HL-60/S4 treated with phorbol 12-myristate 13-acetate at 8.2 ng/mL for 4 days and 3 days (cell line): ENCODE measurements around the gene CDK5RAP2.

ENCODE experiments used
- in situ Hi-C: fragments of 300-500 bp; cut with MboI; formaldehyde crosslinking; loops from 2 replicates; pipeline ENCODE4 v1.15.0; 2022; ENCODE audit warnings: low sequenced_read_pairs

CDK5RAP2 gene

DNA sequence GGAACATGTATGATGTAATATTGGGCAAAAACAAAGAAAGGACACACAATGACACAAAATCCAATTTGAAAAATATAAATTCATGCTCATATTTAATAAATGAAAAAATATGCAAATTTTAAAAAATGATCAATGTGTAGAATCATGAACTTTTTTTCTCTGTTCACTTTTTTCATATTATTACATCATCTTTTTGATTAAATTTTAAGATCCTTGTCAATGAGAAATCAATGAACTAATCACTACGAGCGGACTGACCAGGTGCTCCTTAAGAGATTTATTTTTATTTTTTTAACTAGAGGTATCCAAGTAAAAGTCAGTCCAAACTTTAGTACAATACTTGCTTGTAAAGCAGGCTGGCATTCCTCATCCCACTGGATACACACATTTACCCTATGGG lies 174.1 kb downstream of the CDK5RAP2 start:
- in situ Hi-C loops: no loop called here

DNA sequence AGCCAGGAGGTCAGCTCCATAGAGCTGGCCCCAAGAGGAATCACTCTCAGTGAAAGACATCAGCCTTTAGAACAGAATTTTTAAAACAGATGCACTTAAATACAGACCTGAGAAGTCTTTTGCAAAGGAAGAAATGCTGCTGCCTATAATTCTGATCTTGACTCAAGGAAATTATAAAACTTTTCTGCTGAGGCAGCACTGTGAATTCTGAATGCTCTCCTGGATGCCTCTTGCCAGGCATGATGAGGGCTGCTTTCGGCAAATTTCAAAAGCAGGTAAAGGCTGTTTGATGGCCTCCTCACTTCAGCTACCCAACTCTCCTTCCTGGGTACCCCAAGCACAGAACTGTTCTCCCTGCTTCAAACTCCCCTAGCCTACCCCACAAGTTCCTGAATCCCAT lies 174.8 kb downstream of the CDK5RAP2 start:
- in situ Hi-C loops: no loop called here

DNA sequence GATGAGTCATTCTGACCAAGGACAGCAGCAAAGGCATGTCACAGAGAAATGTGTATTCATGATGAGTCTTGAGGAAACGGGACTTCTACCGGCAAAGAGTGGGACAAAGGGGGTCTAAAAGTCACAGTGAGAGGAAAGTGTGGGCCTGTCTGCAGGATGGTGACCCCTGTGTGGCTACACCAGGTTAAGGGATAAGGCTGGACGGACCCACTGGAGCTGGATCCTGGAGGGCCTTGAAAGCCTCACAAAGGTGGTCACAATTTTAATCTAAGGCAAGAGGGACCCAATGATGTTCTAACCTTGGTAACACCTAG lies 176.5 kb downstream of the CDK5RAP2 start:
- in situ Hi-C loops: no loop called here

DNA sequence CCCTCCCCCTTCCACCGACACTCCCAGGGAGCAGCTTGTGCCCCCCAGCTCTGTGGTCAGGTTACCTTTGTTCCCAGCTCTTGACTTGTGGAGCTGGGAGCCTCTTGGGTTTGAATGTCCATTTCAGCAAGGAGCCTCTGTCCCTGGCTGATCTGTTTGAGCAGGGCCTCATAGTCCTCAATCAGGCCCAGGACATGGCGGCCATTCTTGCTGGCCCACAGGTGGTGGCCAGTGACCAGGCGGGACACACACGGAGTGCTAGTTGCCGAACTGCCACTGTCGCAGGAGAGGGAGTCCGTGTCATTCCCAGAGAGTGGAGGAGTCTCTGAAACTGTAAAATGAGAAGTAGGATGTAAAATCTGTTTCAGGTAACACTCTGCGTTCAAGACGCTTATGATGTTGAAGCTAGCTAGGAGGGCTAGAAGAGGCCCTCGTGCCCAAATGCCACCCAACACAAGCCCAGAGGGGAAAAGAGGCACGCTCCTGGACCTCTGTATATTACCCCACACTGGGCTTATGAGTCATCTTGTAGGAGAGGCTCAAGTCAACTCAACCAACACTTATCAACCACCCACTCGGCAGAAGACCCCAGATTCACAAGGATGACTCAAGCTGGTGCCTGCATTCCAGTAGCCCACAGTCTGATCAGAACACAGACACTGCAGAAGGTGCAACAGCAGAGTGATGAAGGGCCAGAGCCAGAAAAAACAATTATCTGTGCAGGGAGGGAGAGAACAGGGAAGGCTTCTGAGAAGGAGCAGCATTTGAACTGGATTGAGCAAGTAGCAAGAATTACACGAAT lies 177.0 kb downstream of the CDK5RAP2 start:
- in situ Hi-C loops: no loop called here

DNA sequence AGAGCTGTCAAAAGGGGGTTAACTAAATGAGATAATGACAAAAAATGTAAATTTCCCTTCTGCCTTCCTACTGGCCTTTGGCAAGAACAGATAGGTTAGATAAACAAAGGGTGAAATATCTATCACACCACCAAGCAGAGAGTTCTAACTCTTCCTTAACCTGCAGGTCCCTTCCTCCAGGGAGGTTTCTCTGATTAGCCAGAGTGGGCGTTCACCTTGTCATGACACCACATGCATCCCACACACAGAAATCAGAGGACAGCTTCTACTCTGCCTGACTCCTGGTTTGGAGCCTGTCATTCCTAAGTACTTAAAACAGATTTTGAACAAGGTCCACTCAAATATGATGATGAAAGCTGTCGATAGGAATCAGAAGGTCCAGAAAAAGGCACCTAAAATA lies 180.0 kb downstream of the CDK5RAP2 start:
- in situ Hi-C loops: no loop called here

DNA sequence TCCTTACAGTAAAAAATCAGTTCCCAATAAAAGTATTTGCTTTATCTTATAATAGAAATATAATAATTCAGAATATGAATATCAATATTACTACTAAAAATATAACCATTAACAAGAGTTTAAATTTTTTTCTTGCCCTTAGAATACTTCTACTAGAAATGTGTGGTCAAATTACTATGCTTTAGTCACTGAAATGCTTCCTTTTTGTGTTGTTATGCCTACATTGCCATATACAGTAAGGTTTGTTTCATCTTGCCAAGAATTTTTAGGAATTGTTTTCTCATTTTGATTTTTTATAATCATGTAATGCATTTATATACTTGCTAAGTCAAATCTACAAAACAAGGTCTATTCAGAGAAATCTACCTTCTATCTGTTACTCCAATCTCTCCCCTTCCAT lies 181.7 kb downstream of the CDK5RAP2 start:
- in situ Hi-C loops: no loop called here

DNA sequence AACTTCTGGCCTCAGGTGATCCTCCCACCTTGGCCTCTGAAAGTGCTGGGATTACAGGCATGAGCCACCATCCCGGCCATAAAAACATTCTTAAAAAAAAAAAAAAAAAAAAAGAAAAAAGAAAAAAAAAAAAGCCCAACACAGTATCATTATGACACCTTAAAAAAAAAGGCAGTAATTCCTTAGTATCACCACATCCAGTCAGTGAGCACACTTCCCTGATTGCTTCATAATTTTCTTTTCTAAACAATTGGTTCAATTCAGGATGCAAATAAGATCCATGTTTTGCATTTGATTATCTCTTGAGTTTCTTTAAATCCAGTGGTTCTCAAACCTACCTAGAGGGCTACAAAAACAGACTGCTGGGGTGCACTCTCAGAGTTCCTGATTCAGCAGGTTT lies 182.5 kb downstream of the CDK5RAP2 start:
- in situ Hi-C loops: no loop called here

DNA sequence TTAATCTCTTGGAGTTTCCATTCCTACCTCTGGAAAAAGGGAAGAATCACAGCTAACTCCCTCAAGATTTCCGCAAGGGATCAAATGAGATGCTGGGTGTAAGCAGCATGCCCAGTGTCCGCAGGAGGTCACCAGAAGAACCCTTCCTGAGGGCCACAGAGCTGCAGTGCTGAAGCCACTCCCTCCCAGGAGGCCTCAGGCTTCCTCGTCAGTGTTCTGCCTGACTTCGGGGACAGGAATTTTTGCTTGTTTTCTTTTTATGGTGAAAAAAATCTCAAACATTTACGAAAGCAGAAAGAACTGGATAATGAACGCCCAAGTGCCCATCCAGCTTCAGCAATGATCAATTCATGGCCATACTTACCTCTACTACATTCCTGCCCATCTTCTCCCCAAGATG lies 183.0 kb downstream of the CDK5RAP2 start:
- in situ Hi-C loops: no loop called here

DNA sequence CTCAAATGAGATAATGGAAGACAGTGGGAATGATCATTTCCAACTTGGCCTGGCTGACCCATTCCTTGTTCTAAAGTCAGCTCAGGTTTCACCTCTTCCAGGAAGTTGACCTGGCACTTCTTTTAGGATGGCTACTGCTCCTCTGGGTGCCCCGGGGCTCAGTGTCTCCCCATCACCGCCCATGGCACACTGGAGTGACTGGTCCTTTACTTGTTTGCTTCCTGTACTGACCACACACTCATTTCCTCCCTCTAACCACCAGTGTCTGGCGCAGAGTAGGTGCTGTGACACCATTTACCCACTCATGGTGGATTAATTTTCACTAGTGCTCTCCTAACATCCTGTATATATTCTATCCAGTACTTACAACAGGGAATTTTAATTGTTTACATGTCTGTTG lies 183.5 kb downstream of the CDK5RAP2 start:
- in situ Hi-C loops: no loop called here

DNA sequence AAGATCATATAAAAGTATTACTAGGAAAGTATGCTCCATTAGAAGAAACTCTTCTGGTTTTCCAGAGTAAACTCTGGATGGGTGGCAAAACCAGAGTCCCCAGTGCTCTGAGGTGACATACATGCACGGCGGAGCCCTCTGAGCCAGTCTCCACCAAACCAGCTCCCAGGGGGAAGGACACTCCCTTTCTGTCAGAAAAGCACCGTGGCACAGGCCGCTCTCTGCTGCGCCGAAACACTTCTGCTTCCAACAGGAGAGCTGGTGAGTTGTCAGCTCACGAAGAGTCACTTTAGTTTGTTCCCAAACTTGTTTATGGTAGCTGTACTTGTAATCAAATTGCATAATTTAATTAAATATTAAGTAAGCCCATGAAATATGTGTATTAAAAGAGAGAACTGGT lies 184.6 kb downstream of the CDK5RAP2 start:
- in situ Hi-C loops: no loop called here

DNA sequence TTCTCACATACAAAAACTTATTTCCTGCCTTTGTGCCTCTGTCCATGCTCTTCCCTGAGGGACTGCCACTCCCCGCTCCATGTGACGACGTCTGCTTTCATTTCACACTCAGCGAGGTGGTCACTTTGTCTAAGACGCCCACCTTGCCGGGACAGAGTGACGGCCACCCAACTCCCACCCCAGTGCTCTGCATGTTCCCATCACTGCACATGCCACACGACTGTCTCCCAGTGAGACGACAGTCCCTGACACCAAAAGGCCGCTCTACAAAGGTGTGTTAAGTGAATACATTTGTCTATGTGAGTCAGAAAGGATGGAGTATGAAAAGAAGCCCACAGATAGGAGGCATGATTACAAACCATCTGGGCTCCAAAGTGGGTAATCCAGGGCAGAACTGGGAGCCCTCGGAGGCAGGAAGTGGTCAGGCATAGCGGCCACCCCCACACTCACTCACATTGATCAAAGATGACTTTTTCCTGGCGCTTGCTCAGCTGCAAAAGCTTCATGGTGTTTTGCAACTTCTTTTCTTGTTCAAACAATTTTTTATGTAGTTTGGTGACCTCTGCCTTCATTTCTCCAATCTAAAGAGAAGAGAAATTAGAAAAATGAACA lies 185.8 kb downstream of the CDK5RAP2 start:
- in situ Hi-C loops: no loop called here

DNA sequence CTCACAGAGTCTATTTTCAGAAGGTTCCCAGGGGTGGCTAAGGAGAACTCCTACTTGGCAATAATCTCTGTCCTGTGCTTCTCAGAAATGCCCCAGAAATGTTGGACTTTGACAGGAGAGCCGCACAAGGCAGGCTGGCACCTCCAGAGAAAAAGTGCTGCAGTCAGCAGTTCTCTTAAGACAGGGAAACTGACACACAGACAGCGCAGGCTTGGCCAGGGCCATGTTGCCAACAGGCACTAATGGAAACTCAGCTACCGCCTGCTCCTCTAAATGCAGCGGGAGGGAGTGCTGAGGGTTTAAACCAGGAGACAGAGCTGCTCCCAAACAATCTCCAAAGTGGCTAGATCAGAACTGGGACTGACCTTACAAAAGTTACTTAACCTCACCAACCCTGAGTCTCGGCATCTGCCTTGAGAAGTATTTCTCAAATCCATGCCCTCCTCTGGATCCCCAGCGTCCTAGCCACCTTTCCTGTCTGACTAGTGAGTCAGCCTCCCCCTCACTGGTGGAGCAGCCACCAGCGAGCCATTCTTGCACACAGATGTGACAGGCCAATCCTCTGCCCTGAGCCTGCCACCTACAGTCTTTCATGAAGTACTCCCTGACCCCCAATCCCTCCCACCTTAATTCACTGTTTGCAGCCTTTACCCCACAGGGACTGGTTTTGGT lies 186.4 kb downstream of the CDK5RAP2 start:
- in situ Hi-C loops: no loop called here

DNA sequence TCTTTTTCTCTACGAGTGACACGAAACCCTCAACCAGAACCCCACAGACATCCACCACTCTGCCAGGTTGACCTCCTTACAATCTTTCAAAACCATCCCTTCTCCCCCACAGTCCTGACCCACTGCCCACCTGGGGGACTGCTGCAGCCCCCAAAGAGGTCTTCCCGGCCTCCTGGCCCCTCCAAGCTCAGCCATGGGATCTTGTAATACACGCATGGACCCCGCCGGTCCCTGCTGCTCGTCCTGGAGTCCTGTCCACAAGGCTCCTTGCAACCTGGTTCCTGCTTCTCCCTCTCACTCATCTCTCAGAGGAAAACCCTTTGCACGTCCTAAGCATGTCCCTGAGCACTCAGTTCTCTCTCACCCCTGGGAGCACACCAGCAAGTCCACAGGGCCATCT lies 187.3 kb downstream of the CDK5RAP2 start:
- in situ Hi-C loops: no loop called here

DNA sequence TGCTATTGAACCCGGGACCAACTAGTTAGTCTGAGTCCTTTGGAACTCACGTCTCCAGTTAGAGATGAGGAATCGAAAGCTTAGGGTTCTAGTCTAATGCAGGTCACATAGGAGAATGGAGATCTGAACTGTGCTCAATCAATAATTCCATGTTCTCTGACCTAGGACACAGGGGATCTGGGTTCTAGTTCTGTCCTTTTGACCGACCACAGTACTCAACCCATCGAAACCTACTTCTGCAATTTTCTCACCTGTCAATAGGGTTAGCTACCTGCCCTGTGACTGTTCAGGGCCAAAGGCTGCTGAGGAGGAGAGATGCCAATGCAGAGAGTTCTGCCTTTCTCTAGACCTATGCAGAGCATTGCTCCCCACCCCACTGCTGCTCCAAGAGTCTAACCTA lies 187.7 kb downstream of the CDK5RAP2 start:
- in situ Hi-C loops: no loop called here

DNA sequence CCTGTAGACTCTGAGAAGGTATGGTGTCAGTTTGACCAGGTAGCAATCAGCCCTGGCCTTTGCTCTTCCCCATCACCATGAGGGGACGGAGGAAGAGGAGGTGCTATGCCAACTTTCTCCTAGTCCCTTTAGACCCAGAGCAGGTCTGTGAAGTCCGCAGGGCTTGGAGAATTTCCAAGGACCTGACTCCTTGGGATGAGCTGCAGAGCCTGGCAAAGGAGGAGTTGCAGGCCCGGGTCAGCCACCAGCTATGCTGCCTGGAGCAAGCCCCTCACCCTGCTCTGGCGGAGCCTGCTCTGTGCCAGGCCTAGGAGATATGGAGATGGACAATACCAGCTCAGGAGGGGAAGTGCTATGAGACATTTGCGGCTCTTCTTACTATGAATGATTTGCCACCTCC lies 188.3 kb downstream of the CDK5RAP2 start:
- in situ Hi-C loops: no loop called here

DNA sequence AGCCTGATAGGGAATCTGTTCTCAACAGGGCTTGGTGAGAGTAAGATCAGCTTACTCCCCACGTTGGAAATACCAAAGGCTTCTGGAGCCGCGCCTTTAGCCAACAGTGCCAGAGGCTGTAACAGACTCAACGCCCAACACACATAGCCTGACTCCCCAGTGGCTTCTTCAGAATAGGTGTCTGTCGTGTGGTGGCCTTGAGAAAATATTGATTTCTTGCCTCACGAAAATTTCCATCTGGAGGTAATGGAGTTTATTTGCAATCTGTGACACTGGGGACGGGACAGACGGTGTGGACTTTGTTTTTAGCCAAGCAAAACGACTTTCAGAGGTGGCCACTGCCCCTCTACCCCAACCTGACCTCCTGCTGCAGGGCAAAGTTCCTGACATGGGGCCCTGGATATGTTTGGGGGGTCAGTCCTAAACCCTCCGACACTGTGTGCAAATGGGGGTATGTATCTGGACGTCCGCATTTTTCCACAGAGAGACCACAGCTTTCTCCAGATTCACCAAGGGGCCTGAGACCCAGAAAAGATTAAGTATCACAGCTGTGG lies 189.3 kb downstream of the CDK5RAP2 start:
- in situ Hi-C loops: no loop called here

DNA sequence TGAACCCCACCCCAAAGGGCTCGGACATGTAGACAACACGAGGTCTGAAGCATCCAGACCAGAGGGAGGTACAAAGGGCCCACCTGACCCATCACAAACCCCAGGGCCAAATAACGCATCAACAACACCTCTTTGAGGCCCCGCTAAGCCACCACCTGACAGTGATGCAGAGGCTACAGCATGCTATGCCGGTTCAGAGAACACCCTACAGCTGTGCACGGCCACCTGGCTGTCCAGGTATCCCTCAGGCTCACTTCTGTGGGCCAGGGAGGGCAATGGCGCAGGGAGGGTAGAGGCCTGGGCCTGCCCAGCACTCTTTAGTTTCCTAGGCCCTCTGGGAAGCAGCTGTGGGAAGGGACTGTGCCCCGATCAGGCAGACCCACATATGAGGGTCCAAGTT lies 190.1 kb downstream of the CDK5RAP2 start:
- in situ Hi-C loops: no loop called here

DNA sequence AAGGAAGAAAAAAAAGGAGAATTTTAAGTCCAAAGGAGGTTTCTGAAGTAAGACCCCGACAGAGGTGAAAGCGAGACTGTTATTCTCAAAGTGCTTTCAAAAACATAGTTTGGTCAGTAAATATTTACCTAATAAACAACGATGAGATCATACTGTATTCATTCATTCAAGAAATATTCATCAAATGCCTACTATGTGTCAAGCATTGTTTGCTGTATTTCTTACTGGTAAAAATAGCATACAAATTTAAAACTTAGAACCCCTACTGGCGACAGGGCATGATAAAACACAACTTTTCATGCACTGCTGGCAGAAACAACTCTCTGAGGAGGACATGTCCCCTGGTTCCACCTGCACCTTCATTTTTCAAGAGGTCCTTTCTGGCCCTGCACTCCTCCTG lies 190.7 kb downstream of the CDK5RAP2 start:
- in situ Hi-C loops: no loop called here

DNA sequence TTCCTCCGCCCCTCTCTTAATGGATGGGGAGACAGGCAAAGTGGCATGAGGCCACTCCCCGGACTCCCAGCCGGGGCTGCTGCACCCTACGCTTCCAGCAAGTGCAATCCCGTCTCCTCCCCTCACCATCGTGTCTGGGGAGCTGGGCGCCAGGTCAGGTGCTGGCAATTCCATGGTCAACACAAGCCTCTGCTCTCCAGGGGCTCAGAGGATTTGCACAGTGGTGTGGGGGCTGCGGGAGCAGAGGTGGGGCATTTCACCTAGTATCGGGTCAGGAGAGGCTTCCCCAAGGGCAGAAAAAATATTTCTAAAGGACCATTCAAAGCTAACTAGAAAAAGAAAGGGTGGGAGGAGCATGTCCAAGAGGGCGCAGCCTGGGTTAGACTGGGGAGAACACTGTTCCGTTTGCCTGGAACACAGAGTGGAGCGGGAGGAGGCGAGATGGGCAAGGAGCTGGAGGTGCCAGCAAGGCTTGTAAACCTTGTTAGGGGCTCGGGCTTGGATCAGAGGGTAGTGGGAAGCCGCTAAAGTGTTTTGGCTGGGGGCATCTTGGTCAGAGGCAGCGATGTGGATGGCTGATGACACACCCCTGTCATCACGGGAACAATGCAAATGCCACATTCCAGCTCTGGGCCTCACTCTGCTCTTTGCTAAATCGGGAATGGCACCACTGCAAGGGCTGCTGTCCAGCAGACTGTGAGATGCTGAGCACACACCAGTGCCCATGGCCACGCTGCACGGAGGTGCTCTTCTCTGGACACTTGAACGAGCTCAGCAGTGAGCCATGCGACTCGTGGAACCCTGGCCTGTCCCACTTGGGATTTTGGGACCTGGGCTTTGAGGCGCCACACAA lies 191.7 kb downstream of the CDK5RAP2 start:
- in situ Hi-C loops: no loop called here

DNA sequence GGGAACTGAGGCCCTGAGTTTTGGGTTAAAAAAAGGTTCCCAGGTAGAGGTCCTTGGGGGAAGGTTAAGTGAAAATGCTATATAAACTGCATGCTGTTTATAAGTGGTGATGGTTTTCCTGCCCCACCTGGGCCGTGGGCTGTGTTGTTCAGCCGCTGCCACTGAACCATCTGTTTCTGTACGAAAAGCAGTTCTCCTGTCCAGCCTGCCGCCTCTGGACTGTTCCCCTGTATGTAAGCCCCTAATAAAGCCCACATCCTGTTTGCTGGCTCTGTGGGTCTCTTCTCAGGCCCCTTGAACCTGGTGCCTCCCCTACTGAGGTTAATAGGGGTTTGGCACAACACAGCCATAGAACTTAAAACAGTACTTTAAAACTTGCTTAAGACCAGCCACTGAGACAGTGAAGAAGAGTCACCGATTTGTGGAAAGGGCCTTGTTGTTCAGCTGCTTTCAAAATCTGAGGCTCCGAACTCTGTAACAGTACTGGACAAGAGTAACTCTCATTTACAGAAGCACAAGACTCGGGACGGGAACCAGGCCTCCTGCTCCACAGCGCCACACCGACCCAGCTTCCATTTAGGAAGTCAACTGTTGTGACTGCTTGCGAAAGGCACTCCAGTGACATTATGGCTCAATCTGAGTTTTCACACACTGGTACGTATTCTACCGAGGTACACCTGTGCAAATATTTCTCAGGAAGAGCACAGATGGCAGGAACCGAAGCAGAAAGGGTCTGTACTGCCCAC lies 192.5 kb downstream of the CDK5RAP2 start:
- in situ Hi-C loops: no loop called here
